H1 (cell line): ENCODE measurements around the gene KIF2C. TPM values are rescaled to one million over a fixed set of nuclear protein-coding genes. Genes with fewer than 3 reads are reported as not detected.

ENCODE experiments used
- CTCF ChIA-PET: fragments of 300-600 bp; sonication (Branson Sonifier 250); formaldehyde crosslinking; loops from one replicate; lab custom pipeline; 2021; ENCODE audit not compliant: partially characterized antibody; lab: Charles Lee
- POLR2A ChIA-PET: fragments of 300-600 bp; sonication (Branson Sonifier 250); formaldehyde crosslinking; loops from one replicate; lab custom pipeline; 2021; ENCODE audit warnings: inconsistent platforms; ENCODE audit not compliant: partially characterized antibody; lab: Charles Lee
- DNase-seq, 2 experiments: peaks; one replicate each; pipeline versions ENCODE4 v3.0.0 to v3.0.0-alpha.2; 2010 to 2022; ENCODE audit warnings: low spot score in 2 of 2, low read depth in 1 of 2, mixed read lengths in 1 of 2
- FAIRE-seq: peaks from 2 replicates; lab custom pipeline; 2011; peaks lifted over from hg19 to GRCh38; lab: Jason Lieb, UNC
- H2AFZ ChIP-seq: 2 replicates; pipeline ENCODE4 v1.8.1; 2012; ENCODE audit warnings: low read length, inconsistent platforms
- H2AK5ac ChIP-seq: 2 replicates; pipeline ENCODE4 v1.6.1; 2013; ENCODE audit warnings: low read depth, low read length
- H2BK120ac ChIP-seq: replicated peaks from 2 replicates; pipeline ENCODE3; 2013; ENCODE audit warnings: low read depth, low read length, inconsistent platforms
- H2BK12ac ChIP-seq: 2 replicates; pipeline ENCODE4 v1.6.1; 2013; ENCODE audit warnings: low read depth, low read length
- H2BK15ac ChIP-seq: 2 replicates; pipeline ENCODE4 v1.6.1; 2013; ENCODE audit warnings: low read length
- H2BK20ac ChIP-seq: 2 replicates; pipeline ENCODE4 v1.6.1; 2013; ENCODE audit warnings: low read length
- H2BK5ac ChIP-seq: 2 replicates; pipeline ENCODE4 v1.6.1; 2013; ENCODE audit warnings: low read depth, low read length
- H3K14ac ChIP-seq: 2 replicates; pipeline ENCODE4 v1.6.1; 2013; ENCODE audit warnings: inconsistent platforms; ENCODE audit not compliant: insufficient read length
- H3K18ac ChIP-seq: 2 replicates; pipeline ENCODE4 v1.6.1; 2013; ENCODE audit warnings: low read length; ENCODE audit errors: extremely low read depth
- H3K23ac ChIP-seq: 2 replicates; pipeline ENCODE4 v1.6.1; 2013; ENCODE audit warnings: inconsistent platforms; ENCODE audit not compliant: insufficient read length
- H3K23me2 ChIP-seq: 2 replicates; pipeline ENCODE4 v1.6.1; 2013; ENCODE audit warnings: low read depth, low read length
- H3K27ac ChIP-seq: 2 replicates; pipeline ENCODE4 v1.6.1; 2011; ENCODE audit warnings: low read depth, low read length, inconsistent platforms
- H3K27me3 ChIP-seq, 4 experiments: replicated peaks in 1 of 4; 1 replicate in 1 of 4; 2 replicates in 3 of 4; pipeline versions ENCODE4 v1.6.1 to v1.8.1; 2011 to 2013; ENCODE audit warnings: low read length in 3 of 4, mild to moderate bottlenecking in 3 of 4, inconsistent platforms in 2 of 4, mixed read lengths in 2 of 4, moderate library complexity in 1 of 4; ENCODE audit not compliant: control insufficient read depth in 3 of 4, insufficient read depth in 3 of 4; ENCODE audit errors: extremely low read depth in 1 of 4
- H3K36me3 ChIP-seq, 4 experiments: 2 replicates each; pipeline versions ENCODE4 v1.6.1 to v1.8.1; 2011 to 2013; ENCODE audit warnings: mild to moderate bottlenecking in 4 of 4, low read length in 3 of 4, moderate library complexity in 2 of 4, control low read depth in 1 of 4, inconsistent platforms in 1 of 4; ENCODE audit not compliant: insufficient read depth in 4 of 4, control insufficient read depth in 2 of 4
- H3K4ac ChIP-seq: replicated peaks from 2 replicates; pipeline ENCODE3; 2013; ENCODE audit warnings: low read length, low read depth, mixed read lengths, inconsistent platforms; ENCODE audit not compliant: insufficient read length
- H3K4me1 ChIP-seq, 4 experiments: replicated peaks in 1 of 4; 1 replicate in 1 of 4; 2 replicates in 3 of 4; pipeline versions ENCODE4 v1.6.1 to v1.8.1; 2011 to 2013; ENCODE audit warnings: low read length in 3 of 4, inconsistent platforms in 2 of 4, mixed read lengths in 1 of 4; ENCODE audit not compliant: insufficient read depth in 4 of 4, control insufficient read depth in 3 of 4
- H3K4me2 ChIP-seq, 2 experiments: 2 replicates each; pipeline versions ENCODE4 v1.6.1 to v1.8.1; 2011 to 2013; ENCODE audit warnings: low read depth in 2 of 2, low read length in 2 of 2, control low read depth in 1 of 2, inconsistent platforms in 1 of 2, mild to moderate bottlenecking in 1 of 2; ENCODE audit not compliant: insufficient read depth in 1 of 2
- H3K4me3 ChIP-seq, 4 experiments: fragments of 200-600, 300-600 bp in 1 of 4; sonication (generic), shearing (Covaris generic), sonication (Bioruptor Twin) in 1 of 4; 2 replicates each; pipeline versions ENCODE4 v1.5.1 to v1.8.1; 2011 to 2016; ENCODE audit warnings: low read length in 4 of 4, low read depth in 3 of 4, control low read depth in 2 of 4, inconsistent platforms in 2 of 4, mild to moderate bottlenecking in 2 of 4, mixed read lengths in 1 of 4, moderate library complexity in 1 of 4; ENCODE audit not compliant: insufficient read depth in 2 of 4; ENCODE audit errors: extremely low read depth in 1 of 4
- H3K56ac ChIP-seq: replicated peaks from 2 replicates; pipeline ENCODE3; 2013; ENCODE audit warnings: low read depth, mild to moderate bottlenecking, mixed read lengths, low read length, inconsistent platforms; ENCODE audit not compliant: insufficient read length
- H3K79me1 ChIP-seq: 2 replicates; pipeline ENCODE4 v1.6.1; 2013; ENCODE audit warnings: low read depth, low read length, control low read depth
- H3K79me2 ChIP-seq, 2 experiments: 2 replicates each; pipeline versions ENCODE4 v1.6.1 to v1.8.1; 2012 to 2013; ENCODE audit warnings: low read length in 2 of 2, mild to moderate bottlenecking in 2 of 2, inconsistent platforms in 1 of 2; ENCODE audit not compliant: insufficient read depth in 2 of 2, control insufficient read depth in 1 of 2
- H3K9ac ChIP-seq, 4 experiments: replicated peaks in 1 of 4; 1 replicate in 1 of 4; 2 replicates in 3 of 4; pipeline versions ENCODE4 v1.6.1 to v1.8.1; 2011 to 2013; ENCODE audit warnings: low read depth in 3 of 4, low read length in 3 of 4, control low read depth in 2 of 4, mild to moderate bottlenecking in 2 of 4, moderate library complexity in 2 of 4, inconsistent platforms in 1 of 4; ENCODE audit errors: extremely low read depth in 1 of 4
- H3K9me3 ChIP-seq, 2 experiments: 2 replicates each; pipeline versions ENCODE4 v1.6.1 to v1.8.1; 2012 to 2013; ENCODE audit warnings: mild to moderate bottlenecking in 2 of 2, moderate library complexity in 2 of 2, control low read depth in 1 of 2, inconsistent platforms in 1 of 2, low read depth in 1 of 2, low read length in 1 of 2, mixed read lengths in 1 of 2; ENCODE audit not compliant: insufficient read depth in 2 of 2
- H4K20me1 ChIP-seq, 2 experiments: replicated peaks in 1 of 2; 2 replicates each; pipeline versions ENCODE3 to v1.8.1; 2011 to 2013; ENCODE audit warnings: inconsistent platforms in 2 of 2, low read length in 2 of 2, mild to moderate bottlenecking in 1 of 2; ENCODE audit not compliant: insufficient read depth in 2 of 2, control insufficient read depth in 1 of 2
- H4K5ac ChIP-seq: 2 replicates; pipeline ENCODE4 v1.6.1; 2013; ENCODE audit warnings: low read length, low read depth, mixed read lengths, inconsistent platforms; ENCODE audit not compliant: insufficient read length
- H4K8ac ChIP-seq: 2 replicates; pipeline ENCODE4 v1.8.0; 2013; ENCODE audit warnings: mild to moderate bottlenecking, moderate library complexity, low read length, inconsistent platforms; ENCODE audit not compliant: insufficient read depth; ENCODE audit errors: extremely low read depth
- H4K91ac ChIP-seq: replicated peaks from 2 replicates; pipeline ENCODE3; 2013; ENCODE audit warnings: low read length, mixed read lengths, inconsistent platforms; ENCODE audit not compliant: insufficient read length
- CHD1 ChIP-seq: IDR thresholded peaks from 2 replicates; pipeline ENCODE4 v1.6.1; 2012; ENCODE audit warnings: low read depth, low read length, improper control_type of control experiment
- HDAC2 ChIP-seq, 2 experiments: fragments of 300-600 bp in 1 of 2; sonication (generic) in 1 of 2; IDR thresholded peaks; 2 replicates each; pipeline ENCODE4 v1.6.1; 2011 to 2012; ENCODE audit warnings: low read depth in 2 of 2, low read length in 2 of 2, mild to moderate bottlenecking in 2 of 2, moderate library complexity in 2 of 2, borderline replicate concordance in 1 of 2, inconsistent platforms in 1 of 2
- JUND ChIP-seq: IDR thresholded peaks from 2 replicates; pipeline ENCODE4 v1.6.1; 2011; ENCODE audit warnings: mild to moderate bottlenecking, improper control_type of control experiment, low read length
- KDM1A ChIP-seq: fragments of 200-600, 300-600 bp; sonication (generic); IDR thresholded peaks from 2 replicates; pipeline ENCODE4 v1.7.1; 2016; ENCODE audit warnings: mild to moderate bottlenecking, low read length, borderline replicate concordance
- SIX5 ChIP-seq: IDR thresholded peaks from 2 replicates; pipeline ENCODE4 v1.6.1; 2011; ENCODE audit warnings: mild to moderate bottlenecking, low read depth, low read length
- SP4 ChIP-seq: IDR thresholded peaks from 2 replicates; pipeline ENCODE4 v1.6.1; 2012; ENCODE audit warnings: low read length, inconsistent platforms
- WGBS, 2 experiments: shearing (Covaris generic) in 1 of 2; methylation state at CpG; one replicate each; pipeline versions ENCODE4 v1.1.6 to v1.1.7; 2013 to 2015; ENCODE audit warnings: low lambda C conversion rate in 2 of 2, mixed read lengths in 2 of 2, inconsistent platforms in 1 of 2, low coverage in 1 of 2, missing lambda C conversion rate in 1 of 2; ENCODE audit not compliant: insufficient replicate concordance in 2 of 2, insufficient coverage in 1 of 2, insufficient read length in 1 of 2; ENCODE audit errors: extremely low coverage in 1 of 2, missing lambda C conversion rate in 1 of 2; 5-methylcytosine and 5-hydroxymethylcytosine counted together
- polyA plus RNA-seq, 7 experiments: library from polyadenylated mRNA; depleted of rRNA in 3 of 7; stranded (reverse) in 5 of 7; unstranded in 2 of 7; fragments of >200 nt in 5 of 7; fragments of 200-250 nt in 2 of 7; gene quantifications; 1 replicate in 5 of 7; 2 replicates in 1 of 7; 4 replicates in 1 of 7; pipeline versions ENCODE4 v1.2.1 to v1.2.3, GENCODE V29; 2011 to 2013; ENCODE audit warnings: missing spikeins in 2 of 7, mixed read lengths in 2 of 7
- total RNA-seq: library from RNA; stranded (reverse); fragmentation: NEBNext Ultra II Directional; extraction: Animal tissue kit (Norgen Biotek cat#: 25700); gene quantifications from 2 replicates; pipeline ENCODE4 v1.2.1, GENCODE V29; 2021
- TF ChIP-seq, protein P1 (sequence below): IDR thresholded peaks from 2 replicates; pipeline ENCODE4 v1.6.1; 2012; ENCODE audit warnings: inconsistent platforms

Gene KIF2C
- total and polyA plus RNA-seq, 2 of the 8 experiments (the other 6 are each of a cell fraction or from before 2014, with no cell fraction given): 41.8 to 68.1 TPM

DNA sequence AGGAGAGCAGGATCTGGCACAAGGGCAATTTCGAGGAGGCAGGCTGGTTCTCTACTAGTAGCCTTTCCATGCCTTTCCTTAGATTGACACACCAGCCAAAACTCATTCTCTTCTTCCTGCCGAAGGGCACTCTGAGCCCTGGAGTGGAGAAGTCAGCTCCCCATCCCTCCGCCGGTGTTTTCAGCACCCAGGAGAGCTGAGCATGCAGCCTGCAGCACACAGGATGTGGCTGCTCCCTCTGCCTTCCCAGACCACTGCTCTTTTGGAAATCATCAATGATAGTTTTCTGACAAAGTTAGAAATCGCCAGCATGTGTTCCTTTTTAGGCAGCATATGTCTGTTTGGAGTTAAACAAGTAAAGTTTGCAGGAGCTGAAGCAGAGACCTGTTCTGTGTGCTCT, 20.3 kb upstream of the KIF2C start:
- H4K91ac ChIP-seq: no peak overlapping the region
- H3K14ac ChIP-seq: no peak overlapping the region
- no peak overlapping the region for H3K4me3 ChIP-seq
- no peak overlapping the region for H3K27ac ChIP-seq
- FAIRE-seq: no peak
- no peak overlapping the region for H4K8ac ChIP-seq
- no peak overlapping the region for H3K23ac ChIP-seq
- no peak for DNase-seq
- H3K27me3 ChIP-seq: no peaks in the 10 kb centered on the region
- H2BK20ac ChIP-seq: no peak overlapping the region
- no peaks in the 10 kb centered on the region for H3K9me3 ChIP-seq
- no peak overlapping the region for H2BK120ac ChIP-seq
- TF ChIP-seq JUND (no peak), SP4 (no peak), SIX5 (no peak), CHD1 (no peak), KDM1A (no peak), HDAC2 (IDR thresholded peaks at IDR 0.05; ENCODE audit: borderline replicate concordance in 1 of 2, low read depth in 2 of 2, low read length in 2 of 2) (no peak)
- TF ChIP-seq, protein P1, sequence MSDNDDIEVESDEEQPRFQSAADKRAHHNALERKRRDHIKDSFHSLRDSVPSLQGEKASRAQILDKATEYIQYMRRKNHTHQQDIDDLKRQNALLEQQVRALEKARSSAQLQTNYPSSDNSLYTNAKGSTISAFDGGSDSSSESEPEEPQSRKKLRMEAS: no peak
- TF ChIP-seq, all 59 proteins: peak for 0
- WGBS, 2 experiments: 90% methylated on average over 5 of the region's 5 CpGs; no CpG with 5 or more reads in 1 of the 2 experiments
- no peak overlapping the region for H3K56ac ChIP-seq
- no peak overlapping the region for H2BK5ac ChIP-seq
- no peak overlapping the region for H2AFZ ChIP-seq
- no peaks in the 10 kb centered on the region for H3K79me2 ChIP-seq
- no peaks in the 10 kb centered on the region for H4K20me1 ChIP-seq
- ChIA-PET CTCF (interaction anchor here (0.6 to 10.2 kb wide), 4 partner anchors 9 to 22 kb away, joined by 3 to 107 read pairs (median 7); partner anchors contain the start of gene RNU5D-1), POLR2A (interaction anchor here (0.6 to 22.5 kb wide), 9 partner anchors 11 to 802 kb away, joined by 3 to 428 read pairs (median 4); partner anchors contain the start of genes BEST4, PRDX1, RNU5D-1 and RPS8)
- H2BK15ac ChIP-seq: no peak overlapping the region
- H3K23me2 ChIP-seq: no peaks in the 10 kb centered on the region
- H3K4me2 ChIP-seq: no peak overlapping the region
- H2AK5ac ChIP-seq: no peak overlapping the region; the same call in 1 of the 2 replicates
- H3K9ac ChIP-seq: no peak overlapping the region
- no peak overlapping the region for H2BK12ac ChIP-seq
- no peak overlapping the region for H3K18ac ChIP-seq
- no peaks in the 10 kb centered on the region for H3K4me1 ChIP-seq
- H3K79me1 ChIP-seq: no peaks in the 10 kb centered on the region
- H4K5ac ChIP-seq: no peak overlapping the region
- no peaks in the 10 kb centered on the region for H3K36me3 ChIP-seq
- no peak overlapping the region for H3K4ac ChIP-seq
